COR-L47 (cell line): Measurements from ENCODE around the gene PPP1R11.
"Not testable (repeated sequence)": the region's sequence is repeated elsewhere in the genome, so short reads cannot be mapped to it uniquely, and the experiment has no call there.

Experiments used
- DNase-seq: peaks from one replicate; lab custom pipeline; 2025; lab: John Stamatoyannopoulos, UW

The PPP1R11 gene

DNA sequence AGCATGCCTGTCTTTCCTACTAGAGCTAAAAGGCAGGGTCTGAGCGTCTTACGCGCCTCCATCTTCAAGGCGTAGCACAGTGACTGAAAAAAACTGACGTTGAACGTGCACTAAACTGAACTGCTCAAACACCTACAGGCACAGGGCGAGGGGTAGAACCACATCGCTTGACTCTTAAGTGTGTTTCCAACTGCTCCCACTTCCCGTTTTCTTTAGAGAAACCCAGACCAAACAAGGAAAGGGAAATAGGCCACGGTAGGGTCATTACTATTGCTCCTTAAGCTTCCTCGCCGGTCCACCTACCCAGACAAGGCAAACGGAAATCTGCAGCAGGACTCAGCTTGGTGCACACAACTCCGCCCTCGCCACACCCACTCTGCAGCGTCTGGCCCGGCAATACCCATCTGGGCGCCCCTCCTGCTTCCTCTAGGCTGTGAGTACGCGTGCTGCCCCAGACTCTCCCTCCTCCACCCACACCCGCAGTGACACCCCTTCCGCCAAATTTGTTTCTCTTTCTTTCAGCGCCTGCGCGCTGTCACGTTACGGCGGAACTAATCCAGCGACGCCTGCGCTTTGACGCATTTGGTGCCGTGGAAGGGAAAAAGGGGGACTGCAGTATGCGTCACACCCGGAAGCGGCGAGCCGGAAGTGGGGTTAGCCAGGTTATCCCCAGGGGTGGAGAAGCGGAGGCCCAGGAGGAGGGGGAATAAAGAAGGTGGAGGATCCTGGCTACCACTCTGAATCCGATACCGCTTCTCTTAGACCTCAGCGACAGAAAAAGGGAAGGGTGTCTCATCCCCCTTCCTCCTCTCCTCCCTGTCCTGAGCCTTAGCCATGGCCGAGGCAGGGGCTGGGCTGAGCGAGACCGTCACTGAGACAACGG lies at the start of gene PPP1R11:
TSS of gene PPP1R11 (plus strand) at position 622 of the 883 bp plus-strand sequence. CDS start at position 835, 213 bp downstream.
- DNase-seq, result peak; percentile 98

DNA sequence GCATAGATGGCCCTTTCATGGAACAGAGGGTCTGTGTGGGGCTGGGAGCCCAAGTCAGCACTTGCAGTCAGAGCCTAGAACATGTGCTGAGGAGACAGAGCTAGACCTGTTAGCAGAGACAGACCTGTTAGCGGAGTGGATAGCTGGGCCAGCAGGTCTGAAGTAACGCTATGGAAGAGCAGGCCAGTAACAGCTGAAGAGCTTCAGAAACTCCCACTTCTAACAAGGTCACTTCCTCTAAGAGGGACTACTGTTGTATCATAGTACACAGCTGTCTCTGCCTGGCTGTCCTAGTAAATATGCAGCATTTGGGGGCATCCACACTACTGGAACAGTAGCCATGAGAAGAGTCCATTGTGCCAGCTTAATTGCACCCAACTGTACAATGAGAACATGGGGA lies 47.2 kb upstream of the PPP1R11 start:
- no peak for DNase-seq

DNA sequence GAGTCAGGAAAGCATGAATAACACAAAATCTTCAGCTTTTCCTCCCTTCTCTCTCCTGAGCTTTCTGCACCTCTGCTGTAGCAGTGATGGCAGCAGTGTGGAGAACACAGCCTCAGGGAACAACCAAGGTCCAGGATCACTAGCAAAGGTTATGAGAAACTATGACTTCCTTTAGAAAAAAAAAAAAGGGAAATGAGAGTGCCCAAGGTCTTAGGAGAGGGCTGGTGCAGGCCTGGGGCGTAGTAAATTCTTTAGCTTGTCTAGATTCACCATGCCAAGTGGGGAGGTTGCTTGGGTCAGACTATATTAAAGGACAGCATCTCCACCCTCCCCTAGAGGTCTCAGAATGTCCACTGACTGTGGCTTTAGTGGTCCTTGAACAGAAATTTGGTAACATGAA lies 46.4 kb upstream of the PPP1R11 start:
- no peak for DNase-seq

GRCh38 chr6:30022189-30022588 lies 44.8 kb upstream of the PPP1R11 start:
- DNase-seq, result no peak

DNA sequence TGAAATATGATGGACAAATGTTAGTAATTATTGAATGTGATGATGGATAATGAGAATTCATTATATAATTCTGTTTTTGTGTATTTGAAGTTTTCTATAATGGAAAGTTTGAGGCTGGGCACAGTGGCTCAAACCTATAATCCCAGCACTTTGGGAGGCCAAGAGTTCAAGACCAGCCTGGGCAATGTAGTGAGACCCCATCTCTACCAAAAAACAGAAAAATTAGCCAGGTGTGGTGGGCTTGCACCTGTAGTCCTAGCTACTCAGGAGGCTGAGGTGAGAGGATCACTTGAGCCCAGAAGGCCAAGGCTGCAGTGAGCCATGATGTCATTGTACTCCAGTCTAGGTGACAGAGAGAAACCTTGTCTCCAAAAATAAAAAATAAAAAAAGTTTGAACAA lies 44.3 kb upstream of the PPP1R11 start:
- DNase-seq, result not testable (repeated sequence)

GRCh38 chr6:30025186-30025585 lies 41.8 kb upstream of the PPP1R11 start:
- DNase-seq, result no peak

GRCh38 chr6:30029588-30029987 lies 37.4 kb upstream of the PPP1R11 start:
- DNase-seq, result no peak

DNA sequence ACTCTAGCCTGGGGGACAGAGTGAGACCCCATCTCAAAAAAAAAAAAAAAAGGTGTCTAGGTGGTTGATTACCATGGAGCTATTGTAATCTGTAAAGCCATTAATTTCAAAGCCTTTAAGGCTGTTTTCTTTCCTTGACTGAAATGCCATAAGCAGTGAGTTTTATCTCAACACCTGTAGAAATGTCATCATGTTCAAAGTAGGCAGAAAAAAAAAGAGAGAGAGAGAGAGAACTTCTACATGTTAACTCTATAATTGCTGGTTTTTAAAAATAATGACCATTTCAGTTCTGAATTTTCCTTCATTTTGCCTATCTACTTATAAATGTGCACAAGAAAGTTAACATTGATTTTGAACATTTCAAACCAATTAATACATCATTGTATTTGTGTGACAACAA lies 35.6 kb upstream of the PPP1R11 start:
- no peak for DNase-seq

- DNase-seq, result not testable (repeated sequence)
Measured at GRCh38 chr6:30033440-30033839, 33.6 kb upstream of the PPP1R11 start.

GRCh38 chr6:30035784-30036183 lies 31.2 kb upstream of the PPP1R11 start:
- no peak for DNase-seq

DNA sequence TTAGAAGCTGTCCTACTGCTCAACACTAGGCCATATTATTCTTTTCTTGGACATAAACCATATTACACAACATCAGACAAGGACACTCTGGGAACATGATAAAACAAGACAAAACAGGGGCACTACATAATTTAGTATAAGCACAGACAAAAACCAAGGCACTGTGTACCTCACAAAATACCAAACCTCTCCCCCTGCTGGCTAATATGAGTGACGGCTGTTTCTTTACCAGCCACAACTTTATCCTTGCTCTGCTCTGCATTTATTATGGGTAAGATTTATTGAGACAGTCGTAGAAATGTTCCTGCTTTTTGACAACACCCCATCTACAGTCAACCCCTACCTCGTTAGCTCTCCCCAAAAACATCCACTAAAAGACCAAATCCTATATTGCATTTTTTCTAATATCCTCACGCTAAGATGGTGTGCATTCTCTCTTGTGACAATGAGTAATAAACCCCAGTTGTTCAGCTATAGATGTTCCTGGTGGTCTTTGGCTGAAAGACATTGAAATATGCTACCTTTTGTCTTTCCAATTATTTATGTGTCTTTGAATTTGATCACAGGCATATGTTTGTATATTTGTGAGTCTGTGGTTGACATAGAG lies 29.7 kb upstream of the PPP1R11 start:
- DNase-seq, result no peak

DNA sequence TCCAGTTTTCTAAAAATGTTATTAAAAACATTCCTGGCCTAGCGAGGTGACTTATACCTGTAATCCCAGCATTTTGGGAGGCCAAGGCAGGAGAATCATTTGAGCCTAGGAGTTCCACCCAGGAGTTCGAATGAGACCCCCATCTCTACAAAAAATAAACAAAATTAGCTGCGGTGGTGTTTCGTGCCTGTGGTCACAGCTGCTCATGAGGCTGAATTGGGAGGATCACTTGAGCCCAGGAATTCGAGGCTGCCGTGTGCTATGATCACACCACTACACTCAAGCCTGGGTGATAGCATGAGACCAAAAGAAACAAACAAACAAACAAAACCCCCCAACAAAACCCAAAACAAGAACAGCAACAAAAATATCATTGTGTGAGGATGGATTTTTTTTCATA lies 25.8 kb upstream of the PPP1R11 start:
- DNase-seq, result no peak

GRCh38 chr6:30041821-30042220 lies 25.2 kb upstream of the PPP1R11 start:
- no peak for DNase-seq

DNA sequence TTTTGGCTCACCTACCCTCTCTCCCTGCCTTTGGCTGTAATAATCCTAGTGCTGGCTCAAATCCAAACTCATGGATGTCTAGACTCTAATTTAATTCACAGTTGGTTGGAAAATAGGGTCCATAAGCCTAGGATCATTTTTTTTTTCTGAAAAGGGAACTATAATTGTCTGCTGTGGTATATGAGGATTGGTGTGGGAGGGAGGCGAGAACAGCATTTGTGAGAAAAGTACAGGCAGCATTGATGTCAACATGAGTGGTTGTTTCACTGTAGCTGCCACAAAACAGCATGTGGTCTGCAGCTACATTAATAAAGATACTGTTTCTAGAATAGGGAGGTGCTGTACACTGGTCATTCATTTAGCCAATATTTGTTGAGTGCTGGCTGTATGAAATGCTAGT lies 24.5 kb upstream of the PPP1R11 start:
- DNase-seq, result no peak

DNA sequence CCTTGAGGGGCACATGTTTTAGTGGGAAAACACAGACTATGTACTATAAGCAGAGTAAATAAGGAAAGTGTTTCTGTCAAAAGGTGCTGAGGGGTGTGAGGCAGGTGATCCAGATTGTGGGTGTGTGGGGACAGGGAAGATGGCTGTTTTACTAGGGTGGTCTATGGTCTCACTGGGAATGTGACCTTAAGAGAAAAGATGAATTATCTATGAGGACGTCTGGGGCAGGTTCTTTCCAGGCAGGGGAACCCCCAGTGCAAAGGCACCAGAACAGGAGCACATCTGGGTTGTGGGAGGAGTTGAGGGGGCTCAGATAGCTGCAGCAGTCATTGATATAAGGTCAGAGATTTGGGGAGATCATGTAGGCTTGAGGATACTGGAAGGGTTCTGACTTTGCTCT lies 24.1 kb upstream of the PPP1R11 start:
- no peak for DNase-seq

GRCh38 chr6:30043744-30044143 lies 23.3 kb upstream of the PPP1R11 start:
- DNase-seq, result no peak

DNA sequence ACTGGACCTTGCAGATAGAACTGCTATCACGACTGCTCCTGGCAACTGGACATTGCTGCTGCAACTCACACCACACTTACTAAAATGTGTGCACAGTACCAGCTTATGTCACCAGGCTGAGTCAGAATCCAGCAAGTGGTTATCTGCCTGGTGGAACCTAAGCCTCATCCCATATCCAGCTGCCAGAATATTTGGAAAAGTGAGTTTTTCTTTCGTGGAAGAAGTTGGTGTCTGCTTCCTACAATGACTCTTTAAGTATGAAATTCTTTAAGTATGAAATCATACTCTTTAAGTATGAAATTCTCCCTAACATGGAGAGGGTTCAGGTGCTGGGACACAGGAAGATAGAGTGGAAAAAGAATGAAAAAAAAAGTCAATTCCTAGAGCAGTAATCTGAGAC lies 22.4 kb upstream of the PPP1R11 start:
- DNase-seq, result no peak

DNA sequence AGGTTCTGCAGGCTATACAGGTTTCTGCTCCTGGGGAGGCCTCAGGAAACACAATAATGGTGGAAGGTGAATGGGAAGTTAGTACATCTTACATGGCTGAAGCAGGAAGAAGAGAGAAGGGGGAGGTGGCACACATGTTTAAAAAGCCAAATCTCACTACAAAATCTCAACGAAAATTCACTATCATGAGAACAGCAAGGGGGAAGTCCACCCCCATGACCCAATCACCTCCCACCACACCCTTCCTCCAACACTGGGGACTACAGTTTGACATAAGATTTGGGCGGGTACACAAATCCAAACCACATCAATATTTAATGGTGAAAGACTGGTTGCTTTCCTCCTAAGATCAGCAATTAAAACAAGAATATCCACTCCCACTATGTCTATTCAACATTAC lies 19.8 kb upstream of the PPP1R11 start:
- no peak for DNase-seq

DNA sequence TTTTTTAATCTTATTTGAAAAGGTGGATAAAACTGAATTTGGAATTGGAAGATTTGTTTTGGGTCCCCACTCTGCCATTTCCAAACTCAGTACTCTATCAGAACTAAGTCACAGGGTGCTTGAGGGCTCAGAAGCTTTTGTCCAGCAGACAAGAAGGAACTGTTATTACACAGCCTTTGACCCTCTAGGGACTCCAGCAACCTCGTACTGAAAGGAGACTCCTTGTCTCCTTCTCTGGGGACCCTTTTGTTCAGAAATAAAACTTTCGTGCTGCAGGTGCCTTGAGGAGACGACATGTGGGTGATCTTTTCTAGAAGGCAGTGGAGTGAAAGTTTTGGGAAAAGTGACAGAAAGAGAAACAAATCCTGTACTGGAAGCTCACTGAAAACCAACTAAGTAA lies 13.3 kb upstream of the PPP1R11 start:
- DNase-seq, result no peak

DNA sequence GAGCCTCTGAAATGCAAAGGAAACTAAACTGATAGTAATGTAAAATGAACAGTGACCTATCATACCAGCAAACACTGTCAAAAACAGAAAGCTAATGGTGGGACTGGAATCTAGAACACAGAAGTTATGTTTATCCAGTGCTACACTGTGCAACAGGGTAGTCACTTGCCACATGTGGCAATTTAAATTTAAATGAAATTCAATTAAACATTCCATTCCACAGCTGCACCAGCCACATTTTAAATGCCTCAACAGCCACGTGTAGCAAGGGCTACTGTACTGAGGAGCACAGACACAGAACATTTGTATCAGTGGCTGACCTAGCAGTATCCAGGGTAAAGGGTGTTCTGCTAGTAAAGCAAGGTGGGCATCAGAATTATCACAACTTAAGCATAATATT lies 11.5 kb upstream of the PPP1R11 start:
- no peak for DNase-seq

DNA sequence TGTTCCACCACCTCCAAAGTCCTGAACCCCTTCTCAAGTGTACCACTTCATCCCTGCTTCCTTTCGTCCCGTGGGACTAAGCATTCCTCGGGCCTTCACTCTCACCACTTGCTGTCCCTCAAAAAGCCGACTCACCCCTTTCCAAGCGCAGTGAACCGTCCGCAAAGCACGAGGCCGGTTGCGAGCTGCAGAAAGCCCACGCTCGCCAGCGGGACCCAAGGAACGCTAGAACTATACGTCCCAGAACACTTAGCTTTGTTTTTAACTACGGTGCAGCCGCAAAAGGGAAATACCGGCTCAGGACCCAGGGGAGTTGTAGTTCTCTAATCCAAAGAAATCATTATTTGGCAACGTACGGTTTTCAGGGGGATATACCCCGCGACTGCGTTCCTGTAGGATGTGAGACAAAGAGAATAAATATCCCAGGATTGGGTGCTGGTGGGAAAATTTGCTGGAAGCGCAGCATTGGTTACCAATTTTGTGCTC lies 6.3 kb upstream of the PPP1R11 start:
- no peak for DNase-seq

DNA sequence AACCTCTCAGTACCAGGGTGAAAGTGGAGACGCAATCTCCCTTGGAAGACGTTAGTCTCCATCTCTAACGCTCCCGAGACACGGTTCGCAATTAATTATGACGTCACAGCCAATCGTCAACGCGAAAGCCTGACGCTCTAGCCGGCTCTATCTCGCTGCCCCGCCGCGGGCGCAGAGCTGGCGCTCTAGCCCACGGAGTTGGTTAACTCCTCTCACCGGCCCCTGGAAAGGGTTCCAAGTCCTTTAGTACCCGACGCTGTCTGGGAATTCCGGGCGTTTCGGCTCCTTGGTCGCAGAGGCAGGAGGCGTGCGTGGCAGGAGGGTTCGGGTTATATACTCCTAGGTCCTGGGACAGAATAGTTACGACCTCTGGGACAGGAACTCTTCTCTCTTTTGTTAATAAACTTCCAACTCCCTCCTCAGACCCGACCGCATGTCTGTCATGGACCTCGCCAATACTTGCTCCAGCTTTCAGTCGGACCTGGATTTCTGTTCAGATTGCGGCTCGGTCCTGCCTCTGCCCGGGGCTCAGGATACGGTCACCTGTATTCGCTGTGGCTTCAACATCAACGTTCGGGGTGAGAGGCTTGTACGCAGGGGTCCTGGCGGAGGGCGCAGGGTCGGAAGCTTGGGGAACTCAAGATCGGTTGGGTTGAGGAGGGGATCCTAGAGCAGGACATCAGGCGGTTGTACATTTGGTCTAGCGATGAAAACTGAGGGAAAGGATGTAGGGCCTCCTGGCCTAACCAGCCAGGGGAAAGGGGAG lies 5.7 kb upstream of the PPP1R11 start, which contains the start of gene POLR1H:
TSS of gene POLR1H (plus strand) at position 174 of the 766 bp plus-strand sequence. CDS start at position 434, 260 bp downstream.
- peak; percentile 96 for DNase-seq
